HG02678 (cell line): ENCODE data around the gene TGM6.
"Not testable (repeated sequence)": the region's sequence is repeated elsewhere in the genome, so short reads cannot be mapped to it uniquely, and the experiment has no call there.

Experiments used
- ATAC-seq: cut with Tn5 transposase; IDR thresholded peaks from one replicate; pipeline ENCODE4 v1.9.1; 2021; ENCODE audit warnings: mild to moderate bottlenecking, moderate library complexity; ENCODE audit not compliant: unreplicated experiment

Gene TGM6

DNA sequence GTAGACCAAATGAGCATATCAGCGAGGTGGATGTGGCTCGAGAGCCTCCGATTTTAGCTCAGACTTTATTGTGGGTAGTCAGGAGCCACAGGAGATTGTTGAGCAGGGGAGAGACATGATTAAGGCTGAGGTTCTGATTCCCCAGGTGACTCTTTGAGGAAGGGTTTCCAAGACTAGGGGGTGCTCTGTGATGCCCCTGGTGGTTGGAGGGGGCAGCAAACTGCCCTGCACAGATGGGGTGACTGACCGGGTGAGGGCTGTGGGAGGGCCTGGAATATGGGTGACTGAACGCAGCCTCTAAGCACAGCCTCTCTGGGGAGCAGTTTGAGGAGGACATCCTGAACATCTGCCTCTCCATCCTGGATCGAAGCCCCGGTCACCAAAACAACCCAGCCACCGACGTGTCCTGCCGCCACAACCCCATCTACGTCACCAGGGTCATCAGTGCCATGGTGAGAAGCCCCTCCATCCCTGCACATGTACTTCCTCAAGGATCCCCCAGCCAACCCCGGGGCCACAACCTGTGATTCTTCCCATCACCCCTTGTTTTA is 17.0 kb downstream of the TGM6 start:
- ATAC-seq, result no peak

DNA sequence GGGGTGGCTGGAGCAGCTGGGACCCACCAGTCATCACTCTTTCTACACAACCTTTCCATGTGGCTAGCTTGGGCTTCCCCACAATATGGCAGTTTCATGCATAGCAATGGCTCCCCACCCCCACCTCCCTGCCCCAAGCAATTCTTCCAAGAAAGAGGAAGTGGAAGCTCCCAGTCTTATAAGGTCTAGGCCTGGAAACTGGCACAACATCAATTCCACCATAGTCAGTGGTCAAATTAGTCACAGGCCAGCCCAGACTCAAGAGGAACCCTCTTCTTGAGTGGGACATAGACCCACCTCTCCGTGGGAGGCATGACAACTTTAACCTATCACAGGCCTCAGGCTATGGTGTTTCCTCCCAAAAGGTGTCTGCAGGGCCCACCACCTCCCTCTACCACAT is 17.7 kb downstream of the TGM6 start:
- ATAC-seq, result no peak

DNA sequence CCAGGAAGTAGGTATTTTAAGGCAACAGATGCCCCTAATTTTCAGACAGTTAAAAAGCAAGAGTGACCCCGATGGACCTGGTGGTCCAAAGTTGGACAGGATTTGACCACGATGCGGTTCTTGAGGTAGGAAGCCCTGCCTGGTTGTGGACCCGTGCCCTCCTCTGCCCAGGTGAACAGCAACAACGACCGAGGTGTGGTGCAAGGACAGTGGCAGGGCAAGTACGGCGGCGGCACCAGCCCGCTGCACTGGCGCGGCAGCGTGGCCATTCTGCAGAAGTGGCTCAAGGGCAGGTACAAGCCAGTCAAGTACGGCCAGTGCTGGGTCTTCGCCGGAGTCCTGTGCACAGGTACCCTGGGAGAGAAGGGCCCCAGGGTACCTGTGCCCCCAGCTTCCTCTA is 18.7 kb downstream of the TGM6 start:
- ATAC-seq, result no peak

DNA sequence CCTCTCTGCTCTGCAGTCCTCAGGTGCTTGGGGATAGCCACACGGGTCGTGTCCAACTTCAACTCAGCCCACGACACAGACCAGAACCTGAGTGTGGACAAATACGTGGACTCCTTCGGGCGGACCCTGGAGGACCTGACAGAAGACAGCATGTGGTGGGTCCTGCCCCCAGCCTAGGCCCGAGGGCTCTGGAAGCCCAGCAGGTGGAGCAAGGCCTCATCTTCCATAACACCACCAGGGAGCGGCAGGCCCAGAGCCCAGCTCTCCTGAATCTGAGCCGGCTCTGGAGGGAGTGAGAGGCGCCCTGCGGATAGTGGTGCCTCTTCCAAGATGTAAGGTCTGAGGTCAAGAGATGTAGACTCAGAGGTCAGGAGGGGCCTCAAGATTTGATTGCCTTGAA is 19.6 kb downstream of the TGM6 start:
- no peak for ATAC-seq

DNA sequence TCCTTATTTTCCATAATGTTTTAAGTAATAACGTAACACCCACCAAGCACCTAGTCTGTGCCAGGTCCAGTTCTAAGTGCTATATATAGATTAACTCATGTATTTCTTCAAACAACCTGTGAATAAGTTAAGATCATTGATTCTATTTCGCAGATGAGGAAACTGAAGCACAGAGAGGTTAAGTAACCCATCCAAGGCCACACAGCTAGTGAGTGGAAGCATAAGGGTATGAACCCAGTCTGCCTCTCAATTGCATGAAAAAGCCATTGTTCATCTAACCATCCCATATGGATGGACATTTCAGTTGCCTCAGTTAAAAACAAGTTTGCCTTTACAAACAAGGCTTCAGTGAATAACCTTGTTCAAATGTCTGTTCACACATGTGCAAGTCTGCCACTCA is 20.8 kb downstream of the TGM6 start:
- ATAC-seq, result no peak

DNA sequence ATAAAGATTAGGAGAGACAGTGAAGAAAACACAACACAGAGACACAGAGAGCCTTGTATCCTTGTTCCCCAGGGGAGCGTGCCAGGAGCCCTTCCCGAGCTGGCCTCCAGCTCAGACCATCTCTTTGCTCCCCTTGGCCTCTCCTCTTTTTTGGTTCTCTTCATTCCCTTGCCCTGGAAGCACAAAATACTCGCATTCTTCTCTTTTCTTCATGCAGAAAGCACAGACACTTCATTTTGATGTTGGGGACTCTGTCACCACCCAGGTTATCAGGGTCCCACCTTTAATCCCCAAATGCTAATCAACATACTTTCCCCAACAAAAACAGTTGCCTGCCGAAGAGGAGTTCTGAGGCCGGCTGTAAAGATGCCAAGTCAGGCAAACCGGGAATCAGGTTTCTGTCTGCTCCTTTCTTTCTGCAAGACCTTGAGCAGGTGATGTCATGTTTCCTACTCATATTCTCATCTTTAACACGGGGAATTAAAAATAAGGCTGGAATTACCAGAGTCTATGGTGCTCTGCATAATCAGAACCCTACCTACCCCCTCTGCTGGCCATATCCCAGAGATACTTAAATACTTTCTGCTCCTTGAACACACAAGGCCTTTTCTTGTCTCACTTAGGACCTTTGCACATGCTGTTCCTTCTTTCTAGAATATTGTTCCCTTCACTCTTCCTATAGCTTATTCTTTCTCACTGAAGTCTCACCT is 21.7 kb downstream of the TGM6 start:
- ATAC-seq, result no peak

DNA sequence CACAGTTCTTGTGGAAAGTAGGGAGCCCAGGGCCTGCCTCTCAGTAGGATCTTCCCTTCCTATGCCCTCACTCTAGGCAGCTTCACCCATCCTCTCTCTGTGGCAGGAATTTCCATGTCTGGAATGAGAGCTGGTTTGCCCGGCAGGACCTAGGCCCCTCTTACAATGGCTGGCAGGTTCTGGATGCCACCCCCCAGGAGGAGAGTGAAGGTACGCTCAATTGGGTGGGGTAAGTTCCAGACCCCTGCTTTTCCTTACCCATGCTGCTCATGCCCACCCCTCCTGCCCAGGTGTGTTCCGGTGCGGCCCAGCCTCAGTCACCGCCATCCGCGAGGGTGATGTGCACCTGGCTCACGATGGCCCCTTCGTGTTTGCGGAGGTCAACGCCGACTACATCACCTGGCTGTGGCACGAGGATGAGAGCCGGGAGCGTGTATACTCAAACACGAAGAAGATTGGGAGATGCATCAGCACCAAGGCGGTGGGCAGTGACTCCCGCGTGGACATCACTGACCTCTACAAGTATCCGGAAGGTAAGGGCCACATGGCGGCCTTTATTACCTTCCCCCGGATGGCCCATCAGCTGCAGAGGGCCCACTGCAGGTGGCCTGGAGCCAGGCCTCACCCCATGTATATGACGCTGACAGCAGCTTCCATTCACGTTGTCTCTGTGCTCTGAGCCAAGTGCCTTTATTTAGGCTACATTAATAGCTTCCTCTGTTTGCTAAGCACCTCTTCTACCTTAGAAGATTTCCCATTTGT is 22.8 kb downstream of the TGM6 start:
- no peak for ATAC-seq

DNA sequence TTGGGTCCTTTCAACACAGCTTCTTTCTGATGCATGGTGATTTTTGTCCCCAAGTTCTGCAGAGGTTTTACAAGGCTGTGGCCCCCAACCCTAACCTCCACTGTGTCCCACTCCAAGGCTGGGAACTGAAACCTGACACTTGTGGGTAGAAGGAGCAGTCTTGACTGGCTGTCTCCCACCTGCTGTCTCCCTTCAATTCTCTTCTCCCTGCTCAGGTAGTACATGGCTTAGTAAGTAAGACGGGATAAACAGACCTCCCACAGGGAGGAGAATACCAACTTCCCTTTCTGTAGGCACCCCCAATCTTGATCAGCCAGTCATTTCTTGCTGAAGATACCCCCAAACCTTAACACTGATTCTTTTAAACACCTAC is 25.0 kb downstream of the TGM6 start:
- no peak for ATAC-seq

DNA sequence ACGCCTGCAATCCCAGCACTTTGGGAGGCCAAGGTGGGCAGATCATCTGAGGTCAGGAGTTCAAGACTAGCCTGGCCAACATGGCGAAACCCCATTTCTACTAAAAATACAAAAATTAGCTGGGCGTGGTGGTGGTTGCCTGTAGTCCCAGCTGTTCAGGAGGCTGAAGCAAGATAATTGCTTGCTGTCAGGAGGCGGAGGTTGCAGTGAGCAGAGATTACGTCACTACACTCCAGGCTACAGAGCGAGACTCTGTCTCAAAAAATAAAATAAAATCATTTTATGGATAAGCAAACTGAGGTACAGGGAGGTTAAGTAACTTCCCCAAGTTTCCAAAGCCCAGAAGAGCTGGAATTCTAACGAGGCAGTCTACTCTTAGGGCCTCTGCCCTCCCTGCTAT is 26.7 kb downstream of the TGM6 start:
- ATAC-seq, result not testable (repeated sequence)

DNA sequence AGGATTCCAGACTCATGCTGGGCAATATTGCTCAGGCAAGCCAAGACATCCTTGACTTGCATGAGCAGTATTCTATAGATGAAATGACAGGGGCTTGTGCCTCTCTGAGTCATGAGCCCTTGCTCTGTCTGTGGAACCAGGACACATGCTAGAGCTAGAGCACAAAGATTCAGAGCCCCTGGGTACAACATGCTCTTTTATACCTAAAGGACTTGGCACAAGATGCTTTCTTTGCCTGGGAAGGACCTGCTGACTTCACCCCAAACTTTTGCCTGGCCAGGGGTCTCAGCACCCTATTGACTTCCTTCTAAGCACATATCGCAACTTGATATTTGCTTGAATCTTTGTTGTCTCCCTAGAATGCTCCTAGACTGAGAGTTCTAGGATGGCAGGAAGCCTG is 27.4 kb downstream of the TGM6 start:
- no peak for ATAC-seq

DNA sequence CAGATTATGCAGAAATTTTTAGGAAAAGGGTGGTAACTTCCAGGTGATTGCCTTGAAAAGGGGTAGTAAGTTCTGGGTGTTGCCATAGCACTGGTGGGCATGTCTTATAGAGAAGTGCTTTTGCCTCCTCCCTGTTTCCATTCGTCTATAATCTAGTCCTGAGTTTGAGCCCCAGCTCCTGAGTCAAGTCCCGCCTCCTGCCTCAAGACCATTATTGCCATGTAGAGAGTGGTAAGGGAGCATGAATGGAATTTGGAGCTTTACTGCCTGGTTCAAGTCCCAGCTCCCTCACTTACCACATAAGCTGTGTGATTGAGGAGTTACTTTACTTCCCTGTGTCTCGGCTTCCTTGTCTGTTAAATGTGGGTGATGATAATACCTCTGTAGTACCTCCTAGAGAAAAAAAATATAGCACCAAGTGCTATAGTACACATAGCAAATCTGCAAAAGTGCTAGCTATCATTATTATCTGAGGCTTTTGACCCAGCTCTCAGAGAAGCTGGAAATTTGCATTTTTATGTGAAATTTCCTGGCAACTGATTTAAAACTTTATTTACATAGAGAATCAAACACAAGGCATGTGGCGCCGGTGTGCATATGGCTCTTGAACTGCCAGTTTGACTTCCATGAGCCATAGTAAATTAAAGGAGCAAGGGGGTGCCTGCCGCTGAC is 36.0 kb downstream of the TGM6 start:
- ATAC-seq, result no peak

DNA sequence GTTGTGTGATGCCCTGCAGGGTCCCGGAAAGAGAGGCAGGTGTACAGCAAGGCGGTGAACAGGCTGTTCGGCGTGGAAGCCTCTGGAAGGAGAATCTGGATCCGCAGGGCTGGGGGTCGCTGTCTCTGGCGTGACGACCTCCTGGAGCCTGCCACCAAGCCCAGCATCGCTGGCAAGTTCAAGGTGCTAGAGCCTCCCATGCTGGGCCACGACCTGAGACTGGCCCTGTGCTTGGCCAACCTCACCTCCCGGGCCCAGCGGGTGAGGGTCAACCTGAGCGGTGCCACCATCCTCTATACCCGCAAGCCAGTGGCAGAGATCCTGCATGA is 36.5 kb downstream of the TGM6 start:
- no peak for ATAC-seq

DNA sequence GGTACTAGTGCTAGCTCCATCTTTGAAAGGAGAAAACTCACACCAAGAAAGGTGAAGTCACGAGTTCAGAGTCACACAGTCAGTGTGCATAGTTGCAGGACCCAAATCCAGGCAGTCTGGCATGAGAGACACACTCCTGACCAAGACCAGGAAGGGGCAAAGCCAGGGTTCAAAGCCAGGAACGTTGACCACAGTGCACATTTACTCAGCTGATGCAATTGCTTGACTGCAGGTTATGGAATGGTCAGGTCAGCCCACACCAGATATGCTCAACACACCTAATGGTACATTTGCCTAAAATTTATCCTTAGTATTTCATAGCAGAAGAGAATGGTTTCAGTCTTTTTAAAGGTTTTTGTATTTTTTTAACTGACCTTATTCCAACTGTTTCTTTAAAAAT is 37.7 kb downstream of the TGM6 start:
- no peak for ATAC-seq

DNA sequence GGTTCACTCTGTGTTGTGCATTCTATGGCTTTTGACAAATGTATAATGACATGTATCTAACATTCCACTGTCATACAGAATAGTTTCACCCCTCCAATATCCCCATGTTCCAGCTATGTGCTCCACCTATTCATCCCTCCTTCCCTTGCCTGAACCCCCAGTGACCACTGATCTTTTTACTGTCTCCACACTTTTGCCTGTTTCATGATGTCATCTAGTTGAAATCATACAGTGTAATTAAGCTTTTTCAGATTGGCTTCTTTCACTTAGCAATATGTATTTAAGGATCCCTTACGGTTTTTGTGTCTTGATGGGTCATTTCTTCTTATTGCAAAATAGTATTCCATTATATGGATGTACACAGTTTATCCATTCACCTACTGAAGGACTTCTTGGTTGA is 39.8 kb downstream of the TGM6 start:
- ATAC-seq, result no peak

DNA sequence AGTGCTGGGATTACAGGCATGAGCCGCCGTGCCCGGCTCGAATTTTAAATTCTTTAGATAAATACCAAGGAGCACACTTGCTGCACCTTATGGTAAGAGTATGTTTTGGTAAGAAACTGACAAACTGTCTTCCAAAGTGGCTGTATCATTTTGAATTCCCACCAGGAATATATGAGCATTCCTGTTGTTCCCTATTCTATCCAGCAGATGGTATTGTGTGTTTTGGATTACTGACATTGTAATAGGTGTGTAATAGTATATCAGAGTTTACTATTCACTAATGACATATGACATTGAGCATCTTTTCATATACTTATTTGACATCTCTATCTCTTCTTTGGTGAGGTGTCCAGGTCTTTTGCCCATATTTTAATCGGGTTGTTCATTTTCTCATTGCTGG is 40.5 kb downstream of the TGM6 start:
- no peak for ATAC-seq

DNA sequence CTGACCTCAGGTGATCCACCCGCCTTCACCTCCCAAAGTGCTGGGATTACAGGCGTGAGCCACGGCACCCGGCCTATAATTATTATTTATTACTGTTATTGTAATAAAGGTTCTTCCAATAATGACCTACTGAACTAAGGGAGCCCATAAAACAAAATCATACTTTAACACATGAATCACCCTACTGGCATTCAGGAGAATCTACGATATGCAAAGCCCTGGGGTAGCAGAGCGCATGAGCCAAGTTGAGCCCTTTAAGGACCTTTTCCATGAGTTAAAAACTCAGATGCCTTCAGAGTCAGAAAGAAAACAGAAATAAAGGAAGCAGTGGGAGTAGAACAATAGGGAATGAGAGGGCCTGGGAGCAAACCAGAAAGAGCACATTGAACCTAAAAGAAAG is 48.4 kb downstream of the TGM6 start:
- no peak for ATAC-seq

DNA sequence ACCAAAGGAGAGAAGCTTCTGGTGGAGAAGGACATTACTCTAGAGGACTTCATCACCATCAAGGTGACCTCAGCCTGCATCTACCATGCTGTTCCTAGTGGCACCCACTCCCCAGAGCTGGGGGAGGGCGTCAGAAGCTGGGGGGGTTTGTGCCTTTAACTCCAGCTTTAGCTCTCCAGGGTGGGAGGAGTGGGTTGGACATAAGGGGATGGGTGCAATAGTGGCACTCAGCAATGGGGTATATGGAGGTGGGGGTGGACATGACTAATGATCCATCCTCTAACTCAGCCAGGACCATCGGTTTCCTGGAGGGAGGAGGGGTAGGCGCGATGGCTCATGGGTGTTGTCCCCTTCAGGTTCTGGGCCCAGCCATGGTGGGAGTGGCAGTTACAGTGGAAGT is 49.8 kb downstream of the TGM6 start:
- no peak for ATAC-seq

DNA sequence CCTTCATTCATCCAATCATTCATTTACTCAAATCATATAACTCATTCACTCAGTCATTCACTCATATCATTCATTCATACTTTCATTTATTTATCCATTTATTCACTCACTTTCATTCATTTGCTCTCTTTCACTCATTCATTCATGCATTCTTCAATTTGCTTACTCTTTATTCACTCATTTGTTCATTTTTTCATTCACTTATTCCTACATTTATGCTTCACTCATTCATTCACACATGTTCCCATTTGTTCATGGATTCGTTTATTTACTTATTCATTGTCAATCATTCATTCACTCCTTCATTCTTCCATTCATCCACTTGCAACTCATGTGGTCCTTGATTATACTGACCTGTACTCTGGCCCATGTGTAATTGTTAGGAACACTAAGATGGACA is 50.5 kb downstream of the TGM6 start:
- no peak for ATAC-seq

DNA sequence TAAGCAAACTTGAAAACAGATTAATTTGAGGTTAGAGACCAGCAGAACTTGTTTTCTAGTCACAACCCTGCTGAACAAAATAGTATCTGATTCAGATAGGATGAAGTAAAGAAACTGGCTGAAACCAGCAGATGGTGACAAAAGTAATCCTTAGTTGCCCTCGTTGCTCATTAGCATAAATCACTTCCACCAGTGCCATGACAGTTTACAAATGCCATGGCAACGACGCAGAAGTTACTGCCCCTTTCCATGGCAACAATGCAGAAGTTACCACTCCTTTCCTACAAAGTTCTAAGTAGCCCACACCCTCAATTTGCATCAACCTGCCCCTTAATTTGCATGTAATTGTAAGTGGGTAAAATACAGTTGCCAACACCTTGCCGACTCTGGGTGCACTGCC is 66.1 kb downstream of the TGM6 start:
- no peak for ATAC-seq

DNA sequence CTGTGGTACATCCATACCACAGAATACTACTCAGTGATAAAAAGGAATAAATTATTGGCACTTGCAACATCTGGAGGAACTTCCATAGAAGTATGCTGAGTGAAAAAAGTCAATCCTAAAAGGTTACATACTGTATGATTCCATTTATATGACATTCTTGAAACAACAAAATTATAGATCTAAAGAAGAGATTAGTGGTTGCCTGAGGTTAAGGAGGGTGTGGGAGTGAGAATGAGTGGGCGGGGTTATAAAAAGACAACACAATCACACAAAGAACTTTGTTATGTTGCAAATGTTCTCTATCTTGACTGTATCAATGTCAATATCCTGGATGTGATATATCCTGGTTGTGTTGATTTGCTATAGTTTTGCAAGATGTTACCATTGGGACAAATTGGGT is 68.7 kb downstream of the TGM6 start:
- ATAC-seq, result no peak

DNA sequence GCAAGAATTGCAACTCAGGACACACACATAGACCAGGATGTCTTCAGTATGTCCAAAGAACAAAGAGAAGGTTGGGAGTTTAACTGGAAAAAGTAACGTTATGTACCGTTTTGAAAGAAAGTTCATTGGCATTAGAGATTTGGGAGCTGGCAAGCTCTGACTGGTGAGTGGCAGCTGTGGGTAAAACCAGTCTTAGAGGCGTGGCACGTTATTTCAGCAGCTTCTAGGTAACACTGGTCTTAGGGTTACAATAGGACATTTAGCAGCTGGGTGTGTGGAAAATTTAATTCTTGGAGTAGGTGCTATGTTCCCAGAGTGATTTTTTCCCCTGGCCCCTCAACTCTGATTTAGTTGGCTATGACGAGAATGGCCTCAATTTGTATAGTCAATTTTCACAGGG is 70.7 kb downstream of the TGM6 start:
- ATAC-seq, result no peak
